ENCODE data around the gene CYSTM1. TPM values are rescaled to one million over a fixed set of nuclear protein-coding genes. Genes with fewer than 3 reads are reported as not detected.
A peak's percentile ranks its signal among the peaks of the same experiment; 100 is the strongest.

The CYSTM1 gene
- 11.4 to 24.9 TPM (median 23.3 TPM) in 3 replicates for total RNA-seq
- long read RNA-seq, transcript CYSTM1-201 (3 exons, 1,336 nt) = major isoform, 47 of 57 reads
- long read RNA-seq, partial matches to known transcripts = 0 of 57 reads
- long read RNA-seq, other reads (novel, unspliced or antisense) = 10 of 57 reads

- Mint-ChIP-seq H3K4me1 (ENCODE audit: low read depth) (peaks cover 15% of the 10 kb centered on the region), H3K36me3 (ENCODE audit: low read depth) (peaks cover 2% of the 10 kb centered on the region), H3K27me3 (ENCODE audit: low read depth) (no peaks in the 10 kb centered on the region), H3K9me3 (ENCODE audit: low read depth) (no peaks in the 10 kb centered on the region), H3K27ac (ENCODE audit: unreplicated experiment) (peak within 1 kb of the TSS; percentile 96), H3K4me3 (ENCODE audit: unreplicated experiment) (peak within 1 kb of the TSS; percentile 96)
- TF ChIP-seq CTCF (IDR thresholded peaks at IDR 0.05) = no peak
- DNase-seq (ENCODE audit: low spot score) = peak; percentile 97
Observed at GRCh38 chr5:140174465-140175366, at the start of gene CYSTM1. CYSTM1 (plus strand) TSS chr5:140175188; CDS start chr5:140194466, 19,278 bp downstream.

- no peaks in the 10 kb centered on the region for H3K9me3 Mint-ChIP-seq (ENCODE audit: low read depth)
- DNase-seq (ENCODE audit: low spot score) = no peak
- H3K27me3 Mint-ChIP-seq (ENCODE audit: low read depth) = no peaks in the 10 kb centered on the region
- peaks cover 7% of the 10 kb centered on the region for H3K4me1 Mint-ChIP-seq (ENCODE audit: low read depth)
- TF ChIP-seq CTCF (IDR thresholded peaks at IDR 0.05) = no peak
- no peak within 1 kb of the TSS for H3K27ac Mint-ChIP-seq (ENCODE audit: unreplicated experiment)
- H3K36me3 Mint-ChIP-seq (ENCODE audit: low read depth) = no peaks in the 10 kb centered on the region
- H3K4me3 Mint-ChIP-seq (ENCODE audit: unreplicated experiment) = no peak within 1 kb of the TSS
Observed at GRCh38 chr5:140125637-140126036, 49.4 kb upstream of the CYSTM1 start, which contains the start of gene IGIP. IGIP (plus strand) TSS chr5:140125937; CDS start chr5:140128477, 2,540 bp downstream.

GRCh38 chr5:140126315-140127012, 48.5 kb upstream of the CYSTM1 start:
- H3K36me3 Mint-ChIP-seq (ENCODE audit: low read depth) = no peaks in the 10 kb centered on the region
- H3K9me3 Mint-ChIP-seq (ENCODE audit: low read depth) = no peaks in the 10 kb centered on the region
- H3K4me3 Mint-ChIP-seq (ENCODE audit: unreplicated experiment) = no peak overlapping the region
- DNase-seq (ENCODE audit: low spot score) = no peak
- H3K27me3 Mint-ChIP-seq (ENCODE audit: low read depth) = no peaks in the 10 kb centered on the region
- H3K4me1 Mint-ChIP-seq (ENCODE audit: low read depth) = peaks cover 8% of the 10 kb centered on the region
- H3K27ac Mint-ChIP-seq (ENCODE audit: unreplicated experiment) = no peak overlapping the region
- TF ChIP-seq CTCF (IDR thresholded peaks at IDR 0.05) = no peak

GRCh38 chr5:140128376-140128775, 46.6 kb upstream of the CYSTM1 start:
- TF ChIP-seq CTCF (IDR thresholded peaks at IDR 0.05) = no peak
- H3K4me1 Mint-ChIP-seq (ENCODE audit: low read depth) = peaks cover 20% of the 10 kb centered on the region
- H3K4me3 Mint-ChIP-seq (ENCODE audit: unreplicated experiment) = no peak overlapping the region
- no peaks in the 10 kb centered on the region for H3K27me3 Mint-ChIP-seq (ENCODE audit: low read depth)
- no peaks in the 10 kb centered on the region for H3K9me3 Mint-ChIP-seq (ENCODE audit: low read depth)
- DNase-seq (ENCODE audit: low spot score) = no peak
- no peak overlapping the region for H3K27ac Mint-ChIP-seq (ENCODE audit: unreplicated experiment)
- no peaks in the 10 kb centered on the region for H3K36me3 Mint-ChIP-seq (ENCODE audit: low read depth)
